Femur (tissue), 1 donor: ENCODE results near the gene CUL4A.
"Not testable (repeated sequence)": the region's sequence is repeated elsewhere in the genome, so short reads cannot be mapped to it uniquely, and the experiment has no call there.

ENCODE experiments used
- DNase-seq: peaks from one replicate; pipeline ENCODE4 v3.0.0-alpha.2; 2017

The CUL4A gene

GRCh38 chr13:113245849-113246796 is 36.7 kb downstream of the CUL4A start:
- DNase-seq, result no peak

DNA sequence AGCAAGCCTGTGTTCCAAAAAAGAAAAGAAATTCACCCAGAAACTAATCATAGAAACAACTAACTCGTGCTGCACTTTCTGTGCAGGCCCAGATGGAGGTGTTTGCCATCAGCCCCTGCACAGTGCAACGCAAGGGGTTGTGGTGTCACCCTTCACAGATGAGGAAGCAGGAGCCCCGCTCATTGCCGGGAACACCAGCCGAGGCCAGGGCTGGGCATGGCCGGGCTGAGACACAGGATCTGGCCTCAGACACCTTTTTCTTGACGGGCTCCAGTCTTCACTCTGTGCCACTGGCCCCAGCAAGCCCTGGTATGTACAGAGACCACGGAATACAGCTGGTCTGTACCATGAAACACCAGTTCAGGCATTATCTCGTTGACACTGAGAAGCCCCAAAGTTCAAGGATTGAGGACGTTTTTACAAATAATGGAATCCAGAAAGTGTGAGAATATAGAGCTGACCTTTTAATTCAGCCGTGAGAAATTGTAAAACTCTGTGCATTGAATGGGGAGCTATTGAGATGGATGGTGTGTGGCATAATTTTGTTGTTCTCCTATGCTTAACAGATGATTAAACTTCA is 43.2 kb downstream of the CUL4A start:
- DNase-seq, result no peak

DNA sequence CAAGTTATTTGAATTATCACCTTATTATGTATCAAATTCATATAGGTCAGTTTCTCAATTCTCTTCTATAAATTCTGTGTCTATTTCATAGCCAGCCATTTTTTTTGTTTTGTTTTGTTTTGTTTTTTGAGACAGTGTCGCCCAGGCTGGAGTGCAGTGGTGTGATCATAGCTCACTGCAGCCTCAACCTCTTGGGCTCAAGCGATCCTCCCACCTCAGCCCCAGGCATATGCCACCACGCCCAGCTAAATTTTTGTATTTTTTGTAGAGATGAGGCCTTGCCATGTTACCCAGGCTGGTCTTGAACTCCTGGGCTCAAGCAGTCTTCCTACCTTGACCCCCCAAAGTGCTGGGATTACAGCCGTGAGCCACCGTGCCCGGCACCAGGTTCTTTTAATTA is 48.5 kb downstream of the CUL4A start:
- not testable (repeated sequence) for DNase-seq

DNA sequence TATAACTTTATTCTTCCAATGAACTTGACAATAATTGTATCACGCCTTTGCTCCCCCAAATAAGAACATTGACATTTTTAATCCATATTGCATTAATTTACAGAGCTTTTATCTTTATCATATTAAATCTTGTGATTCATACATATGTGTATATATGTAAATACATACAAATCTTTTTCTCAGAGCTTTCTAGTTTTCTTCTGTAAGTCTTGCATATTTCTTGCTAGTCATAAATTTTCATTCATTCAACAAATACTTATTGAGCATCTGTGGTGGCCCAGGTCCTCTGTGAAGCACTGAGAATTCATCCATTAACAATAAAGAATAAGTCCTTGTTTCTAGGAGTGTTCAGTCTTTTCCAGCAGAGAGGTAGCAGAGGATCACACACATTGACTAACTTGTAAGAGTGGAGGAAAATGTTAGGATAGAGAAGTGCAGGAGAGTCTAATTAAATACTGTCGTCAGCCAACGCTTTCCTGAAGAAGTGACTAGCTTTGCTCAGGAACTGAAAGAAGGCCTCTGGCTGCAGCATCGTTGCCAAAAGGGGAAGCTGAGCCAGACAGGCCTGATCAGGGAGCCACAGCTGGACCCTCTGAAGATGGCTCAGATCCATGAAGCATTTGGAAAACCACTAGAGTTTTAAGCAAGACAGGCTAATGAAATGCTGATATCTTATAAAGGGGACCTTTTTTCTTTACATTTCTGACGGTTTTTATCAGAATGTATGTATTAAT is 49.1 kb downstream of the CUL4A start:
- no peak for DNase-seq

GRCh38 chr13:113260996-113261395 is 51.6 kb downstream of the CUL4A start:
- DNase-seq, result no peak

GRCh38 chr13:113263016-113263415 is 53.6 kb downstream of the CUL4A start:
- DNase-seq, result not testable (repeated sequence)

DNA sequence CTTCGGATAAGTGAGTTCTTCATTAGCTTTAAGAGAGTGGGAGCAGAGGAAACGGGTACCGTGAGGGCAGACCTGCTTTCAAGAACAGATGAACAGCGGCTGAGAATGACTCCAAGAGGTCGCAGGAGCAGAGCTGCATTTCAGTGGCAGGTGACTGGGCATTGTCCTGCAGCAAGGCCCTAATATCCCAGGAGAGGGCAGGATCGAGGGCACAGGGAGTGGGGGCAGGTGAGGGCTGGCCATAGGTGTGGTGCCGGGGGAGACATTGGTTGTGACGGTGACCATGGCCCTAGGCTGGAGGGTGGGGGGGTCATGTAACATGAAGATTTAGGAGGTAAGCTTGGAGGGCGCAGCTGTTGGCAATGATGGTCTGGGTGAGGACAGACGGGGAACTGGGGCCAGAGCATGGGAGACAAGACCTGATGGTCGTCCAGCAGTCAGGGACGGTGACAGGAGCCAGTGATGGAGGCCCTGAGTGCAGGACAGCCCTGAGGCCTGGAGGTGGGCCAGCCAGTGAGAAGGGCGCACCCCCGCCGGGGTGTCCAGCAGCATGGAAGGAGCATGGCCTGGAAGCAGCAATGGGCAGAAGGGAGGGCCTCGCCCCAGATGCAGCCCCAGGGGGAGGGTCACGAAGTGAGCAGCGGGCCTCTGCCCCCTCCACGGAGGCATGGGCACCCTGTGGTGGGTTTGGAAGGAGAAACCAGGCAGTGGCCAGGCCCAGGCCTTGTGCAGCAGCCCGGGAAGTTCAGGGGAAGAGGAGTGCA is 58.4 kb downstream of the CUL4A start:
- DNase-seq, result no peak

DNA sequence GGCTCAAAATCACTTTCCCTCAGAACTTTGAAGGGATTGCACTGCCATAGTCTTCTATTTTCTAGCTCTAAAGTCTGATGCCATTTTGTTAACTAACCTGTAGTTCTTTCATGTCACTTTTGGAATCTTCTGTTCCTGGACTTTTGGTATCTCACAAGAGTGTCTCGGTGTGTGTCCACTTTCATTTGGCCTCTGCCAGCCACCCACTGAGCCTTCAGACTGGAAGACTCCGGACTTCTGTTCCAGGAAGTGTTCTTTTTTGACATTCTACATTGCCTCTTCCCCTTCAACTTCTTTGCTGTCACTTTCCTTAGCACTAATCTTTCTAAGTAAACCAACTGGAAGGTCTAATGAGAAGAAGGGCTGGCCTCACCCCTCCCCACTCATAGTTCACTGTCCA is 62.6 kb downstream of the CUL4A start:
- no peak for DNase-seq

DNA sequence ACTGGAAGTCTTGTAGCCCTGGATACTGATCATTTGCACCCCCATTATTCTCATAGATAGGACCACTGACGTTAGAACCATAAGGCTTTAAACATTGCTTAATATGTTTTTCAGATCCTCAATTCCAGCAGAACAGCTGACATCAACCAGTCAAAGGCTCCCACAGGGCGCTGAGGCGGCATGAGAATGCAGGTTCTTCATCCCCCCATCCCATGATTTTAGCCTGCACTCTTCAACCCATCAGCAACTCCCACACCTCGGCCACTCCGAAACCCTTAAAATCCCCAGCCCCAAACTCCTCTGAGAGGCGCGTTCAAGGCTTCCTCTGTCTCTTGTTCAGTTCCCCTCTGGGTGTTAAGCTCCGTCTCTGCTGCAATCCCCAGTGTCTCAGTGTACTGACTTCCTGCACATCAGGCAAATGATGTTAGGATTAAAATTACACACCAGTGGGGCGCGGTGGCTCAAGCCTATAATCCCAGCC is 63.3 kb downstream of the CUL4A start:
- no peak for DNase-seq

DNA sequence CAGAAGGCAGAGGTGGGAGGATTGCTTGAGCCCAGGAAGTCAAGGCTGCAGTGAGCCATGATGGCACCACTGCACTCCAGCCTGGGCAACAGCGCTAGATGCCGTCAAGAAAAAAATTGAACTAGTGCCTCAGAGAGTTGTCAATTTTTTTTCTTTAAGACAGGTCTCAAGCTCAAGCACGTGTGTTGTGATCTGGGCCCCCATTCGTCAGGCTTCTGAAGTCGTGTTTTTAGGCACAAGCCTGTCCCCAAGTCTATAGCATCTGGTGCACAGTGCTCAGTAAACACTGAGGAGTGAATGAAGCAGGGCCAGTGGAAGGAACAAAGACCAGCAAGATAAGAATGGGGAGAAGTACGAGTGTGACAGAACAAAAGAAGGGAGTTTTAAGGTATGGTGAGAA is 63.9 kb downstream of the CUL4A start:
- no peak for DNase-seq

GRCh38 chr13:113273851-113274590 is 64.6 kb downstream of the CUL4A start:
- no peak for DNase-seq

DNA sequence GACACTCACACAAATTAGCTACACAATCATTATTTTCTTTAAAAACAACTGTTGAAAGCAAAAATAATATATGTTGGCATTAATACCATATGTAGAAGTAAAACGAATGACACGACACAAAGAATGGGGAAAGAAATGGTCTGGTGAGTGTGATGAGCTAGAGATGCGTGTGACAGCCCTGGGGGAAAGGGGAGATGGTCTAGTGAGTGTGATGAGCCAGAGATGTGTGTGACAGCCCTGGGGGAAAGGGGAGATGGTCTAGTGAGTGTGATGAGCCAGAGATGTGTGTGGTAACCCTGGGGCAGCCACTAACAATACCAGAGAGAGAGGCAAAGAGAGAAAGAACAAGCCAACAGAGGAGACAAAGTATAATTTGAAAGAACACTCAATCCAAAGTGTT is 65.3 kb downstream of the CUL4A start:
- DNase-seq, result no peak

GRCh38 chr13:113275387-113275786 is 66.0 kb downstream of the CUL4A start:
- DNase-seq, result no peak

GRCh38 chr13:113280126-113280525 is 70.7 kb downstream of the CUL4A start:
- no peak for DNase-seq

- DNase-seq, result no peak
These were observed 74.5 kb downstream of the CUL4A start for GRCh38 chr13:113283904-113284303.

DNA sequence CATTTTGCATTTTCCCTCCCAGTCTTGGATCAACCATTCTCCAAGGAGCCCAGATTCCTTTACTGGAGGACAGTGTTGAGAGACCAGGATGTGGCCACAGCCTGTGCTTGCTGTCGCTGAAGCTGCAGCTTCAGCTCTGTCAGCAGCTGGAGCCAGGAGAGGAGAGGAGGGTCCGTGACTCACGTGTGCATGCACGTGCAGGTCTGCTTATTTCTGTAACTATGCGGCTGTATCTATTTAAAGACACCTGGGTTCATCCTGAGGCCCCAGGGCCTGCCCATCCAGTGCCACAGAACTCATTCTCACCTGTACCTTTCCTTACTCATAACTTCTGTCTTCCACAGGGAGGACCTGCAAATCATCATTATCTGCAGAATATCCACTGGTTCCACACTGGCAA is 79.5 kb downstream of the CUL4A start:
- no peak for DNase-seq

DNA sequence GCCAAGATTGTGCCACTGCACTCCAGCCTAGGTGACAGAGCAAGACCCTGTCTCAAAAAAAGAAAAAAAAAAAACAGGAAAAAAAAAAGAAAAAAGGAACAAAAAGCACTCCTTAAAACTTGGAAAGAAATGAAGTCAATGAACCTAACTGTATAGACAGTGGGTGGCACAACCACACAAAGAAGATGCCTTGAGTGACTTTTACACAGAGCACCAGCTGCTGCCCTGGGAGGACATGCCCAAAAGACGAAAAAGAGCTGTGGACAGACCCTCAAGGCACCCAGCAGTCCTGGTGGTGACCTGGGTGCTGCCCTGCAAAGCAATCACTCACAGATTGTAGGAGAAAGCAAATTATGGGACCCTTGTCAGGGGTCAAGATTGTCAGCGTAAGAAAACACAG is 81.7 kb downstream of the CUL4A start:
- DNase-seq, result no peak

DNA sequence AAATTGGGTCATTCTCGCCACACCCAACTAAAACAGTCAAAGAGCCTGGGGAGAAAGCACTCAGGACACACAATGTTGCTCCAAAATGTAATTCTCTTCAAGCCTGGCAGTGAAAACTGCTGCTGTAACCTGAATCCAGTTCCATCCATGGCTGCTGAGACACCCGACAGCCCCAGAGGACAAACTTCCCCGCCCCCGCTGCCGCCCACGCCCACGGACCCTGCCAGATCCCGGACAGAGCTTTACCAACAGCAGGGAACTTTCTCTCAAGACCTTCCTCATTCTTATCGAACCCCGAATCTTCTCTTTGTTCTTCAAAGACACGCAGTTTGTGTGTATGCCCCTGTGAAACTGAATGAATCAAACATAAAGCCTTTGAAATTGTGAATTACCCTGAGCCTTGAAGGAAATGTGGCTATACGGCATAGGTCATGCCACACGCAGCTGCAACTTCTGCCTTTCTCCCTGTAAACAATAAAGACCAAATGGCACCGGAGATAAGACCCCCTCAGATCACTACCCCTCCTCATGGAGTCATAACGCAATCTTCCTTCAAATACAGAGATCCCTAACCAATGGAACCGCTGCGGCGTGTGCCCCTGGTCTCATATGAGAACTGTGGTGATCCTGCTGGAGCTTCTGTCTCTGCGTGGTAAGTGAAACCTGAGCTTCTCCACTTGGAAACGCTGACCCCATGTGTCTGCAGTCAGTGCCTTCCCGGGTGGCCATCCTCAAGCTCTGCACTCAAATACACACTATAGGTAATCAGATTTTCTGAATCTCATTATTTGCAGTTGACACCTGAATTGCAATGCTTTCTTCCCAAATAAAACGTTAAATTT is 82.8 kb downstream of the CUL4A start:
- peak; percentile 38 for DNase-seq

- no peak for DNase-seq
These were observed 84.3 kb downstream of the CUL4A start for GRCh38 chr13:113293686-113294085.

GRCh38 chr13:113295776-113296175 is 86.4 kb downstream of the CUL4A start:
- DNase-seq, result no peak

DNA sequence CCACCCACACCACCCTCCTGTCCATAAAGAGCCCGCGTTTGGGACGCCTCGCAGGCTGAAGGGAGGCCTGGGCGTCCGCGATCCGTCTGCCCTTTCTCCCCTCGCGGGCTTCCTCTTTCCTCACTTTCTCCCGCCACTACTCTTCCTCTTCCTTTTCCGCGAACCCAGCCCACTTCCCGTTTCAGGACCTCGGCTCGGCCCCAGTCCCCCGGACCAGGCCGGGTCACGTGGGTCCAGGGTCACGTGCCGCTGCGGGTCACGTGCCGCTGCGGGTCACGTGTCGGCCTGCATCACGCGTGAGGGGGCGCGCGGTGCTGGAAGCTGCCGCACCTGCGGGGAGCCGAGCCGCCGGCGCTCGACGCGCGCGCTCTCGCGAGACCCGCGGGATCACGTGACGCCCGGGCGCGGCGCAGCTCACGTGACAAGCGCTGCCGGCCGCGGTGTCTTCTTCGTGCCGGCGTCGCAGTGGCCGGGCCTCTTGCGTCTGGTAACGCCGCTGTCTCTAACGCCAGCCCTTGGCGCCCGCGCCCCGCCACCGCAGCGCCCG is 87.5 kb downstream of the CUL4A start, which contains the start of gene LAMP1:
LAMP1 (plus strand) TSS at position 417 of the 547 bp plus-strand sequence. CDS start 196 bp downstream, outside the sequence.
- DNase-seq, result peak; percentile 99
